Measurements from ENCODE around the gene SLC26A11. TPM values are rescaled to one million over a fixed set of nuclear protein-coding genes. Genes with fewer than 3 reads are reported as not detected.

The SLC26A11 gene
- total RNA-seq, 1 experiment from 2014 or later, result 37.1 TPM

DNA sequence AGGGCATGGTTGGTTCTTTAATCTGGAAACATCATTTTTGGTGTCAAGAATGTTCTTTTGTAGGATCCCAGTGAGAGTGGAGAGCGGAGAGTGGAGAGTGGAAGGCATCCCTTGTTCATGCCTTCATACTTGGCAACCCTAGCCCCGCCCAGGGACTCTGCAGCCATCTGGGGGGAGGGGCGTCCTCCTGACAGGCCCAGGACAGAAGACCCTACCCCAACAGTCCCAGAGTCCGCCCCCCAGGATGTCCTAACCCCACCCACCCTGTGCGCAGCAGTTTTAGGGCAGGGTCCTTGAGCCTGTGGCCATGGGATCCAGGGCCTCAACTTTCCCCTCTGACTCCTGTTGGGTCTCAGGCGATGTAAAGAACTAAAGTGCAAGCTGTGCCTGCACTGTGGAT, 4.5 kb downstream of the SLC26A11 start:
- Mint-ChIP-seq H3K27me3 (ENCODE audit: insufficient read depth, unreplicated experiment) (no peaks in the 10 kb centered on the region), H3K9me3 (ENCODE audit: unreplicated experiment) (no peaks in the 10 kb centered on the region), H3K4me1 (ENCODE audit: low read depth, unreplicated experiment) (peaks cover 8% of the 10 kb centered on the region), H3K4me3 (ENCODE audit: unreplicated experiment) (no peak overlapping the region), H3K36me3 (ENCODE audit: insufficient read depth, unreplicated experiment) (peaks cover 14% of the 10 kb centered on the region), H3K27ac (ENCODE audit: unreplicated experiment) (no peak overlapping the region)
- BruUV-seq (replicated peaks), result no TSS peak
- Histone ChIP-seq H3K9me3 (no peaks in the 10 kb centered on the region), H3K36me3 (ENCODE audit: control insufficient read depth, insufficient read depth, low read length) (no peaks in the 10 kb centered on the region), H3K4me3 (ENCODE audit: low read depth, low read length) (no peak overlapping the region), H3K4me1 (peaks cover 6% of the 10 kb centered on the region; the same call in 1 of the 2 replicates), H3K27me3 (replicated peaks; ENCODE audit: control insufficient read depth, insufficient read depth, low read length) (no peaks in the 10 kb centered on the region)
- POLR2A ChIA-PET, result no interaction called here
- CTCF ChIA-PET, result interaction anchor here (0.8 kb wide), 1 partner anchor 60 kb away, joined by 4 read pairs; no protein-coding TSS in a partner anchor
- intact Hi-C loops (cut with micrococcal nuclease; ENCODE audit: unreplicated experiment), result loop anchor here (5.0 kb wide), 1 partner anchor 77 kb away; the partner anchor contains the start of gene EIF4A3
- DNase-seq, result no peak
- TF ChIP-seq, protein P1, sequence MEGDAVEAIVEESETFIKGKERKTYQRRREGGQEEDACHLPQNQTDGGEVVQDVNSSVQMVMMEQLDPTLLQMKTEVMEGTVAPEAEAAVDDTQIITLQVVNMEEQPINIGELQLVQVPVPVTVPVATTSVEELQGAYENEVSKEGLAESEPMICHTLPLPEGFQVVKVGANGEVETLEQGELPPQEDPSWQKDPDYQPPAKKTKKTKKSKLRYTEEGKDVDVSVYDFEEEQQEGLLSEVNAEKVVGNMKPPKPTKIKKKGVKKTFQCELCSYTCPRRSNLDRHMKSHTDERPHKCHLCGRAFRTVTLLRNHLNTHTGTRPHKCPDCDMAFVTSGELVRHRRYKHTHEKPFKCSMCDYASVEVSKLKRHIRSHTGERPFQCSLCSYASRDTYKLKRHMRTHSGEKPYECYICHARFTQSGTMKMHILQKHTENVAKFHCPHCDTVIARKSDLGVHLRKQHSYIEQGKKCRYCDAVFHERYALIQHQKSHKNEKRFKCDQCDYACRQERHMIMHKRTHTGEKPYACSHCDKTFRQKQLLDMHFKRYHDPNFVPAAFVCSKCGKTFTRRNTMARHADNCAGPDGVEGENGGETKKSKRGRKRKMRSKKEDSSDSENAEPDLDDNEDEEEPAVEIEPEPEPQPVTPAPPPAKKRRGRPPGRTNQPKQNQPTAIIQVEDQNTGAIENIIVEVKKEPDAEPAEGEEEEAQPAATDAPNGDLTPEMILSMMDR (IDR thresholded peaks at IDR 0.05; ENCODE audit: insufficient read depth in 1 of 2, low read depth in 1 of 2, low read length in 1 of 2, severe bottlenecking in 1 of 2, unreplicated experiment in 1 of 2), result no peak

DNA sequence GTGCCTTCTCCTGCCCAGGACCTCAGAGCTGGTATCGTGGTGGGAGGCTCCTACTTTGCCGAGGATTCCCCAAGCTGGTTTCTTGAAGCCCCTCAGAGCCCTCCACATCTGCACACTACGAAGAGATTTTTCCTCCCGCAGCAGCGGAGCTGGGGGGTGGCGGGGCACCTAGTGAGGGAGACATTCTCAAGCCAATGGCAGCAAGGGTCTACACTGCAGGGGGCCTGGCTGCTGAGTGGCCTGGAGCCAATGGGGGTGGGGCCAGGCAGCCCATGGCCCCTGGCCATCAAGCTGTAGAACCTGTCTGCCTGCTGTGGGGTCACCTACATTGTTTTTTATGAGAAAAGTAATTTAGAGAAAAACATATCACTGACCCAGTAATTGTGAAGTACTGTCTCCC, 5.0 kb downstream of the SLC26A11 start:
- intact Hi-C loops (cut with micrococcal nuclease; ENCODE audit: unreplicated experiment), result no loop called here
- ChIA-PET POLR2A (no interaction called here), CTCF (interaction anchor here (0.8 kb wide), 1 partner anchor 59 kb away, joined by 4 read pairs; no protein-coding TSS in a partner anchor)
- Mint-ChIP-seq H3K4me1 (ENCODE audit: low read depth, unreplicated experiment) (peaks cover 8% of the 10 kb centered on the region), H3K27me3 (ENCODE audit: insufficient read depth, unreplicated experiment) (no peaks in the 10 kb centered on the region), H3K36me3 (ENCODE audit: insufficient read depth, unreplicated experiment) (peaks cover 17% of the 10 kb centered on the region), H3K9me3 (ENCODE audit: unreplicated experiment) (no peaks in the 10 kb centered on the region), H3K27ac (ENCODE audit: unreplicated experiment) (no peak overlapping the region), H3K4me3 (ENCODE audit: unreplicated experiment) (no peak overlapping the region)
- H3K4me3 ChIP-seq (ENCODE audit: low read depth, low read length), result no peak overlapping the region
- H3K4me1 ChIP-seq, result peaks cover 6% of the 10 kb centered on the region; the same call in 1 of the 2 replicates
- TF ChIP-seq, protein P1 (IDR thresholded peaks at IDR 0.05; ENCODE audit: insufficient read depth in 1 of 2, low read depth in 1 of 2, low read length in 1 of 2, severe bottlenecking in 1 of 2, unreplicated experiment in 1 of 2), result no peak
- no TSS peak for BruUV-seq (replicated peaks)
- no peaks in the 10 kb centered on the region for H3K27me3 ChIP-seq (replicated peaks; ENCODE audit: control insufficient read depth, insufficient read depth, low read length)
- no peak for DNase-seq
- no peaks in the 10 kb centered on the region for H3K9me3 ChIP-seq
- no peaks in the 10 kb centered on the region for H3K36me3 ChIP-seq (ENCODE audit: control insufficient read depth, insufficient read depth, low read length)

DNA sequence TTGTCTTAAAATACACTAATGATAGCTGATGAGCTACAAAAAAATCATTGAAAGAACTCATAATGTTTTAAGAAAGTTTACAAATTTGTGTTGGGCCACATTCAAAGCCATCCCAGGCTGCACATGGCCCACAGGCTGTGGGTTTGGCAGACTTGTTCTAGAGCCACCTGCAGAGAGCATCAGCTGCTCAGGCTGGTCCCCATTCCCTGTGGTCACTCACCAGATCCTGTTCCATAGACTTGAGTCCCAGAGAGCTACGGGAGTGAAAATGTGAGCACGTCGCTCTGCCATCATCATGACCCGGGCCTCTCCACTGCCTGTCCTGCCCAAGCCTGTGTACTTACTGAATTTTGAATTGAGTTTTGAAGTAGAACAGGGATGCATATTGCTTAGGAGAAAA, 6.9 kb downstream of the SLC26A11 start:
- peaks cover 3% of the 10 kb centered on the region for H3K9me3 Mint-ChIP-seq (ENCODE audit: unreplicated experiment)
- H3K9me3 ChIP-seq, result peaks cover 10% of the 10 kb centered on the region
- H3K27me3 Mint-ChIP-seq (ENCODE audit: insufficient read depth, unreplicated experiment), result no peaks in the 10 kb centered on the region
- peaks cover 21% of the 10 kb centered on the region for H3K36me3 Mint-ChIP-seq (ENCODE audit: insufficient read depth, unreplicated experiment)
- BruUV-seq (replicated peaks), result no TSS peak
- H3K4me3 ChIP-seq (ENCODE audit: low read depth, low read length), result no peak overlapping the region
- ChIA-PET CTCF (no interaction called here), POLR2A (no interaction called here)
- TF ChIP-seq, protein P1 (IDR thresholded peaks at IDR 0.05; ENCODE audit: insufficient read depth in 1 of 2, low read depth in 1 of 2, low read length in 1 of 2, severe bottlenecking in 1 of 2, unreplicated experiment in 1 of 2), result no peak
- no peaks in the 10 kb centered on the region for H3K36me3 ChIP-seq (ENCODE audit: control insufficient read depth, insufficient read depth, low read length)
- H3K27me3 ChIP-seq (replicated peaks; ENCODE audit: control insufficient read depth, insufficient read depth, low read length), result no peaks in the 10 kb centered on the region
- no peak for DNase-seq
- intact Hi-C loops (cut with micrococcal nuclease; ENCODE audit: unreplicated experiment), result no loop called here
- peaks cover 8% of the 10 kb centered on the region for H3K4me1 Mint-ChIP-seq (ENCODE audit: low read depth, unreplicated experiment)
- H3K4me1 ChIP-seq, result no peaks in the 10 kb centered on the region; the same call in 1 of the 2 replicates
- no peak overlapping the region for H3K4me3 Mint-ChIP-seq (ENCODE audit: unreplicated experiment)
- no peak overlapping the region for H3K27ac Mint-ChIP-seq (ENCODE audit: unreplicated experiment)

Measured in Caco-2 (cell line).